Fibroblast of mammary gland (primary cell): ENCODE results near the gene SEMA4G.

Experiments
- DNase-seq: peaks from one replicate; pipeline ENCODE4 v3.0.0-alpha.2; 2010; ENCODE audit warnings: low read depth
- H3K4me3 ChIP-seq: 2 replicates; pipeline ENCODE4 v1.5.1; 2011; ENCODE audit warnings: low read depth, mild to moderate bottlenecking, low read length, moderate library complexity; ENCODE audit not compliant: control insufficient read depth
- CTCF ChIP-seq: conservative IDR thresholded peaks from 2 replicates; pipeline ENCODE4 v1.5.1; 2011; ENCODE audit warnings: low read depth, low read length, inconsistent platforms; ENCODE audit not compliant: control insufficient read depth, insufficient read depth

The SEMA4G gene

GRCh38 chr10:100987685-100988049 is 18.4 kb downstream of the SEMA4G start:
- H3K4me3 ChIP-seq, result peak overlapping the region; percentile 94
- no peak for DNase-seq
- no peak for TF ChIP-seq CTCF

GRCh38 chr10:100988166-100988565 is 18.9 kb downstream of the SEMA4G start:
- DNase-seq, result no peak

DNA sequence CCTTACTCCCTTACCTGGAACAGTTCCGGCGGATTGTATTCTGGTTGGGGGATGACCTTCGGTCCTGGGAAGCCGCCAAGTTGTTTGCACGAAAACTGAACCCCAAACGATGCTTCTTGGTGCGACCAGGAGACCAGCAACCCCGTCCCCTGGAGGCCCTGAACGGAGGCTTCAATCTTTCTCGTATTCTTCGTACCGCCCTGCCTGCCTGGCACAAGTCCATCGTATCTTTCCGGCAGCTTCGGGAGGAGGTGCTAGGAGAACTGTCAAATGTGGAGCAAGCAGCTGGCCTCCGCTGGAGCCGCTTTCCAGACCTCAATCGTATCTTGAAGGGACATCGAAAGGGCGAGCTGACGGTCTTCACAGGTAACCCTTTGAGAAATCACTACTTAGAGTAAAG is 19.8 kb downstream of the SEMA4G start:
- TF ChIP-seq CTCF, result no peak
- no peak for DNase-seq
- H3K4me3 ChIP-seq, result no peak overlapping the region

More at GRCh38 chr10:100988166-100988565, 18.9 kb downstream of the SEMA4G start:
- TF ChIP-seq CTCF, result no peak
- H3K4me3 ChIP-seq, result peak overlapping the region; percentile 94

DNA sequence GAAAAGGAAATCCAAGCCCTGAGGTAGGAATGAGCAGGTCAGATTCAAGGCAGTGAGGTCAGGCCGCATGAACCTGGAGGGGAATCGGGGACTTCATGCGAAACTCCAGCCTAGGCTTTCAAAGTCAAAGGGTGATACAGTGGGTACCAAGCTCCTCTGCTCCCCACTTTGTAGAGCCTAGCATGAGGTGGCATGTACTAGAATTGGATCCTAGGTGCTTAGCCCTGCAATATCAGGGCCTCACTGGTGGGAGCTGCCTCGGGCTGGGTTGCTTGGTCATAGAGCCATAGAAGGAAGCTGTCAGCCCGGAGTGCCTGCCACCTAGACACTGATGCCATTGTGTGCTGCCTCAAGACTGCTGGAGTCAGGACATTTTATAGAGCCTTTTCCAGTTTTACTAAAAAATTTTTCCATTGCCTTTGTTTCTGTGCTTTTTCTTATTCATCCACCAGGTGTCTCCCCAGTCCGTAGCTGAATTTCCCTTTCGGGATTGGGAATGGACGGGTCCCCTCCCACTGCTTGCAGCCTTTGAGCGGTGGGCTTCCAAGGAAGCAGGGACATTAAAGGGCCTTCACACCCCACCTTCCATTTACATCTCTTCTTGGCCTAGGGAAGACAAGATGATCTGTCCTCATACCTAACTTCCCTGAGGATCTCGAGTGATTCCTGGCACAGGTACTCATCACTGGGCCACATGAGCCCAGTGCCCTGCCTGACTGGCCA is 24.8 kb downstream of the SEMA4G start:
- peak; percentile 46 for DNase-seq
- peak; percentile 74 for TF ChIP-seq CTCF
- H3K4me3 ChIP-seq, result no peak overlapping the region

- TF ChIP-seq CTCF, result no peak
- DNase-seq, result no peak
- H3K4me3 ChIP-seq, result no peak overlapping the region
Observed at GRCh38 chr10:100995181-100995580, 25.9 kb downstream of the SEMA4G start.

DNA sequence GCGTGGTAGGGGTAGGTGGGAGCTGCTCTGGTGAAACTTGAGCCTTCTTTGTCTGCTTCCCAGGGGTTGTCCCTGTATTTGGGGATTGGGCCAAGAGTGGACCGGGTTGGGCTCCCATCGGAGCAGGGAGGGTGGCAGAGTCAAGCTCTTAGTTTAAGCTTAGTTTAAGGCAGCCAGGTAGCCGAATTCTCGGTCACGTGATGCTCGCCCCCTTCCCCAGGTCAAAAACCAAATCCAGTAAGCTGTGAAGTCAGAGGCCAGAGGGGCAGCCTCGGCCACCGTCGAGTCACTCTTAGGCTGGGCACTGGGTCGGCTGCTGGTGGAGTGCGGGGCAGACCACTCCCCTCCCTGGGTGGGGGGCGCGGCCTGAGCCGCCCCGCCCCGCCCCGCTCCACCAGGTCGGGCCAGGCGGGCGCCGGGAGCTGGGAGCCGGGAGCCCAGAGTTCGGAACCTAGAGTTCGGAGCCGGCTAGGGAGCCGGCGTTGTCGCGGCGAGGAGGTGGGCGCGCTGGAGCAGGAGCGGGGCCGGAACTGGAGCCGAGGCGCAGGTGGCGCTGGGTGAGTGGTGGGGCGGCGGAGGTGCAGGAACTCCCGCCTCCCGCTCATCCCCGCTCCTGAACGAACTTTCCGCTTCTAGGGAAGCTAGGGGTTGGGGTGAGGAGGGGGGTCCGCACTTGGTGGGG is 27.5 kb downstream of the SEMA4G start:
- no peak for TF ChIP-seq CTCF
- no peak for DNase-seq
- H3K4me3 ChIP-seq, result peak overlapping the region; percentile 70
